Gastrocnemius medialis (tissue), 4 donors: ENCODE measurements around the gene CCNF. TPM values are rescaled to one million over a fixed set of nuclear protein-coding genes. Genes with fewer than 3 reads are reported as not detected.
"Not testable (repeated sequence)": the region's sequence is repeated elsewhere in the genome, so short reads cannot be mapped to it uniquely, and the experiment has no call there.

Experiments
- ATAC-seq, 2 donors: fragments of 150-250 bp; one replicate each; pipeline ENCODE4 v1.9.1; 2016
- DNase-seq, 2 donors: peaks; one replicate each; pipeline ENCODE4 v3.0.0-alpha.2; 2019
- H3K27ac ChIP-seq, 4 donors: fragments of 200-600 bp; sonication (generic); 1 replicate in 1 of 4; 2 replicates in 3 of 4; pipeline ENCODE4 v1.5.1; 2016 to 2018; ENCODE audit warnings: mild to moderate bottlenecking in 2 of 4, moderate library complexity in 1 of 4
- H3K27me3 ChIP-seq, 3 donors: fragments of 200-600 bp; sonication (generic) in 2 of 3; 1 replicate in 1 of 3; 2 replicates in 2 of 3; pipeline versions ENCODE4 v1.5.1 to v1.6.0; 2016 to 2019; ENCODE audit warnings: mild to moderate bottlenecking in 1 of 3, moderate library complexity in 1 of 3
- H3K36me3 ChIP-seq, 2 donors: fragments of 200-600 bp; sonication (generic) in 1 of 2; one replicate each; pipeline ENCODE4 v1.5.1; 2017 to 2018
- H3K4me1 ChIP-seq, 2 donors: fragments of 200-600 bp; sonication (generic) in 1 of 2; one replicate each; pipeline ENCODE4 v1.5.1; 2016 to 2017; ENCODE audit warnings: mild to moderate bottlenecking in 2 of 2
- H3K4me3 ChIP-seq, 4 donors: fragments of 200-600 bp; sonication (generic) in 3 of 4; 1 replicate in 1 of 4; 2 replicates in 3 of 4; pipeline ENCODE4 v1.5.1; 2016 to 2019; ENCODE audit warnings: mild to moderate bottlenecking in 2 of 4
- H3K9me3 ChIP-seq, 3 donors: fragments of 200-600 bp; sonication (generic) in 2 of 3; 1 replicate in 1 of 3; 2 replicates in 2 of 3; pipeline ENCODE4 v1.5.1; 2016 to 2019
- POLR2A ChIP-seq, 2 donors: fragments of 450-650 bp; IDR thresholded peaks; one replicate each; pipeline ENCODE4 v1.6.1; 2017; ENCODE audit warnings: antibody characterized with exemption in 2 of 2, mild to moderate bottlenecking in 2 of 2, moderate library complexity in 2 of 2
- in situ Hi-C, 4 donors: fragments of 200-750 bp; cut with MboI; loops; one replicate each; pipeline versions ENCODE4 v1.15.0 to v1.8.0; 2017; ENCODE audit warnings: low sequenced_read_pairs in 4 of 4
- intact Hi-C: fragments of 100-400 bp; cut with DNase I; formaldehyde crosslinking; loops from one replicate; pipeline ENCODE4 v1.15.1; 2023; ENCODE audit warnings: low total_unique reads
- total RNA-seq, 4 donors: library from RNA; depleted of rRNA; stranded (reverse); fragments of >200 nt; gene quantifications; one replicate each; pipeline versions ENCODE4 v1.1.0 to v1.2.3, GENCODE V29; 2016
- TF ChIP-seq, protein P1 (sequence below), 5 experiments: fragments of 450-650 bp in 3 of 5; fragments of 200-600 bp in 2 of 5; sonication (generic) in 2 of 5; IDR thresholded peaks in 4 of 5; conservative IDR thresholded peaks in 1 of 5; 1 replicate in 4 of 5; 2 replicates in 1 of 5; pipeline ENCODE4 v1.5.1; 2016 to 2019; ENCODE audit warnings: antibody characterized with exemption in 5 of 5, mild to moderate bottlenecking in 3 of 5, moderate library complexity in 3 of 5

CCNF gene
- total RNA-seq, 4 donors from 2014 or later, result 1.8 to 3.6 (median 2.4) TPM

DNA sequence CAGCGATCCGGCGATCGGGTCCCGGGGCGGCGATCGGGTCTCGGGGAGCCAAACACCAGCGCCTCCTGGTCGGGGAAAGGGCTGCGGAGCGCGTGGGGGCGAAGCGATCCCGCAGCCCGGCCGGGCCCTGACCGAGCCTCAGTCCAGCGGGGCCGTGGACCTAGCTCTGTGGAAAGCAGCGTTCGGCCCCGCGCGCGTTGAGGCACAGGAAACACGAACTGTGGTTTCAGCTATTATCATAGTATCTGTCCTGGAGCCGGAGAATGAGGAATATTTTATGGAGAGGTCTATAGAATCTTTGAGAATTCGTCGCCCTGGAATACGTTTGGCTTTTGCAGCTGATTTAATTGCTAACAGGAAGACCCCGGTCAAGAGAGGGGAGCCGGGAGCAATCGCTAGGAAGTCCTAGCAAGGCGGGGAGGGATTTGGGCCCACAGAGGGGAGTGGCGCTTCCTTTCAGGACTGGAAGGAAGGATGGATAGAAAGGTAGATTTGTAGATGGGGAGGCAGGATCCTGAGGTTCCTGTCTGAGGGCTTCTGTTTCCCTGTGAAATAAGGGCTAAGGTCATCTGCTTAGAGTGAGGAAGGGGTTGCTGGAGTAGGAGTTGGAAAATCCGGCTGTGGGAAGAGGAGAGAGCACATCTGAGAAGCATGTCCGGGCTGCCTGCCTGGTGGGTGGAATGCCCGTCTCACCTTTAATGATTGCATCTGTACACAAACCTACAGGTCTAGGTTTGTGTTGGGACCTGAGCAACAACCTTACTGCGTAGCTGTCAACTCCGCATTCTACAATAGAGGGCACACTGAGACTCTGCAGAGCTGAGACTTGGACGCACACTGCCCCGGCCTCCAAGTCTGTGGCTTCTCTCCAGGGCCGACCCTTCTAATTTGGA, 770 bp downstream of the CCNF start:
- Histone ChIP-seq H3K27me3 (no peaks in the 10 kb centered on the region), H3K4me1 (peaks cover 6 to 8% of the 10 kb centered on the region in 2 donors), H3K27ac (peak overlapping the region; percentile 45 to 76 (median 68)), H3K4me3 (peak overlapping the region; percentile 59 to 97 (median 87)), H3K36me3 (peaks cover 0 to 4% of the 10 kb centered on the region in 2 donors), H3K9me3 (no peaks in the 10 kb centered on the region)
- no peak for DNase-seq
- in situ Hi-C loops (no loop called here), intact Hi-C loops (loop anchor here (1.0 to 10.0 kb wide), 4 partner anchors 31 to 90 kb away; partner anchors contain the start of genes ABCA3 and TEDC2)
- ATAC-seq, result peak; percentile 10 to 13
- TF ChIP-seq, protein P1, sequence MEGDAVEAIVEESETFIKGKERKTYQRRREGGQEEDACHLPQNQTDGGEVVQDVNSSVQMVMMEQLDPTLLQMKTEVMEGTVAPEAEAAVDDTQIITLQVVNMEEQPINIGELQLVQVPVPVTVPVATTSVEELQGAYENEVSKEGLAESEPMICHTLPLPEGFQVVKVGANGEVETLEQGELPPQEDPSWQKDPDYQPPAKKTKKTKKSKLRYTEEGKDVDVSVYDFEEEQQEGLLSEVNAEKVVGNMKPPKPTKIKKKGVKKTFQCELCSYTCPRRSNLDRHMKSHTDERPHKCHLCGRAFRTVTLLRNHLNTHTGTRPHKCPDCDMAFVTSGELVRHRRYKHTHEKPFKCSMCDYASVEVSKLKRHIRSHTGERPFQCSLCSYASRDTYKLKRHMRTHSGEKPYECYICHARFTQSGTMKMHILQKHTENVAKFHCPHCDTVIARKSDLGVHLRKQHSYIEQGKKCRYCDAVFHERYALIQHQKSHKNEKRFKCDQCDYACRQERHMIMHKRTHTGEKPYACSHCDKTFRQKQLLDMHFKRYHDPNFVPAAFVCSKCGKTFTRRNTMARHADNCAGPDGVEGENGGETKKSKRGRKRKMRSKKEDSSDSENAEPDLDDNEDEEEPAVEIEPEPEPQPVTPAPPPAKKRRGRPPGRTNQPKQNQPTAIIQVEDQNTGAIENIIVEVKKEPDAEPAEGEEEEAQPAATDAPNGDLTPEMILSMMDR (IDR thresholded peaks at IDR 0.05 in 4 of 5, conservative IDR thresholded peaks at IDR 0.05 in 1 of 5), result no peak
- no peak for TF ChIP-seq POLR2A (IDR thresholded peaks at IDR 0.05)

DNA sequence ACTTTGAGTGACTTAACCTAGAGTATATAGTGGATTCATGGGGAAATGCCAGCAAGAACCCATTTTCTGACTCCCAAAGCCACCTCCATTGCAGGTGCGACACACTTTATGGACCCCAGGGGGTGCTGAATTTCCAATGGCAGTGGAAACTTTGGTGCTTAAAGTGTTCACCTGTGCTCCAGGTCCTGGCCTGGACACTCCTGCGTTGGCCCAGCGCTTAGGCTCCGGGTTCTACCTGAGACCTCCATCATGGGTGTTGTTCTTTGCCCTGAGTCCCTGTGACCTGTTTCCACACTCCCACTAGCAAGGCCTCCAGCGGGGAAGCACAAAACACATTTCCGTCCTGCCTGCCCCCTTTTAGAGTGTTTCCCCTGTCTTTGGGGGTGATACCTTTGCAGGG, 3.0 kb downstream of the CCNF start:
- Histone ChIP-seq H3K27me3 (no peaks in the 10 kb centered on the region), H3K4me3 (no peak overlapping the region), H3K27ac (no peak overlapping the region), H3K9me3 (no peaks in the 10 kb centered on the region), H3K4me1 (peaks cover 6 to 8% of the 10 kb centered on the region in 2 donors), H3K36me3 (peaks cover 0 to 4% of the 10 kb centered on the region in 2 donors)
- ATAC-seq (no peak), DNase-seq (no peak)
- TF ChIP-seq, protein P1 (IDR thresholded peaks at IDR 0.05 in 4 of 5, conservative IDR thresholded peaks at IDR 0.05 in 1 of 5), result no peak
- no peak for TF ChIP-seq POLR2A (IDR thresholded peaks at IDR 0.05)
- intact Hi-C loops (no loop called here), in situ Hi-C loops (no loop called here)

DNA sequence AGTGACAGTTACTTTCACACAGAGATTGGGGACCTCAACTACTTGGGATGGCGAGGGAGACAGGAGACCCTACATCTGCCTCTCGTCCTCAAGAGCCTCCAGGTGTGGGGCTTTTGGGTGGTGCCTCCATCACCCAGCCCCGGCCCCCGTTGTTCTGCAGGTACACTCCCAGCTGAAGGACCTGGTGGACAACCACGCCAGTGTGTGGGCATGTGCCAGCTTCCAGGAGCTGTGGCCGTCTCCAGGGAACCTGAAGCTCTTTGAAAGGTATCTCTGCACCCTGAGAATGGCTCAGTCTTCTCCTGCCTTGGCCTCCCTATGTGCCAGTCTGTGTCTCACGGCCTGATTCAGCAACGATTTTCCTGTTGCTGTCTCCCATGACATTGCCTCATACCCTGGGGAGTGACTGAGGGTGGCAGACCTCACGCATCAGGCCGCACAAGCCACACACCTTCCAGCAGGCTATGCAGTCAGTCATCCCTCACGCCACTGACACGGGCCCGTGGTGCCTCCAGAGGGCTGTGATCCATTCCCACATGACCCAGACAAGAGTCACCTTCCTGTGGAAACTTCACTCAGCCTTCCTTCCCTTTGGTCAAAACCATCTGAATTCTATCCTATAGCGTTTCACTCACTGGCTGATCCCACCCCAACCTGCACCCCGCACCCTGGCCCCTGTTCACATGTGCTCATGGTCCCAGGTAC, 3.7 kb downstream of the CCNF start:
- Histone ChIP-seq H3K9me3 (no peaks in the 10 kb centered on the region), H3K27me3 (no peaks in the 10 kb centered on the region), H3K4me1 (peaks cover 6 to 8% of the 10 kb centered on the region in 2 donors), H3K27ac (no peak overlapping the region), H3K4me3 (no peak overlapping the region), H3K36me3 (peaks cover 0 to 4% of the 10 kb centered on the region in 2 donors)
- ATAC-seq, result no peak
- in situ Hi-C loops, result no loop called here
- intact Hi-C loops, result no loop called here
- no peak for DNase-seq
- TF ChIP-seq POLR2A (IDR thresholded peaks at IDR 0.05), result no peak
- TF ChIP-seq, protein P1 (IDR thresholded peaks at IDR 0.05 in 4 of 5, conservative IDR thresholded peaks at IDR 0.05 in 1 of 5), result no peak

DNA sequence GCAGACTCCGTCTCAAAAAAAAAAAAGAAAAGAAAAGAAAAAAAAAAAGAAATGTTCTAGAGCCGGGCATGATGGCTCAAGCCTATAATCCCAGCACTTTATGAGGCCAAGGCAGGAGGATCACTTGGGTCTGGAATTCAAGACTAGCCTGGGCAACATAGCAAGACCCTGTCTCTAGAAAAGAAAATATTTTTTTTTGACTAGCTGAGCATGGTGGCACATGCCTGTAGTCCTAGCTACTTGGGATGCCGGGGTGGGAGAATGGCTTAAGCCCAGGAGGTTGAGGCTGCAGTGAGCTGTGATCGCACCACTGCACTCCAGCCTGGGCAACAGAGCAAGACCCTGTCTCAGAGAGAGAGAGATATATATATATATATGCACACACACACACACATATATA, 6.0 kb downstream of the CCNF start:
- H3K4me1 ChIP-seq, DNase-seq, H3K27ac ChIP-seq, ATAC-seq, H3K27me3 ChIP-seq, in situ Hi-C loops, H3K36me3 ChIP-seq, H3K4me3 ChIP-seq, intact Hi-C loops, H3K9me3 ChIP-seq: not testable (repeated sequence)

DNA sequence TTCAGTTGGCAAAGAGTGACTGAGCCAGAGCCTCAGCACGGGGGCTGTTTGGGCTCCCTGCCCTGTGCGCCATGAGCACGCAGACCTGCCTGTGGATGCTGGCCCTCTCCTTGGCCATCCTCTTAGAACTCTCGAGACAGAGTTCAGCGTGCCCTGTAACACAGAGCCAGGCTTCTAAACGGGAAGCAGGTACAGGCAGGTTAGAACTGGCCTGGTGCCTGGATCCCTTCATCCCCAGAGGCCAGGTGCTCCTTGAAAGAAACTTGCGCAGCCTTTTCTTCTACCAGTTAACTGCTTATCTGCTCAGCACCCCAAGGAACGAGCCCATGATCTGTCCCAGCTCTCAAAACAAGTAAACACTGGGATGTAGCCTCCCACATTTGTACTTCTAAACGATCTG, 6.9 kb downstream of the CCNF start:
- Histone ChIP-seq H3K9me3 (no peaks in the 10 kb centered on the region), H3K4me3 (no peak overlapping the region), H3K27me3 (no peaks in the 10 kb centered on the region), H3K4me1 (no peaks in the 10 kb centered on the region), H3K27ac (no peak overlapping the region), H3K36me3 (peaks cover 0 to 4% of the 10 kb centered on the region in 2 donors)
- ATAC-seq (no peak), DNase-seq (no peak)
- TF ChIP-seq, protein P1 (IDR thresholded peaks at IDR 0.05 in 4 of 5, conservative IDR thresholded peaks at IDR 0.05 in 1 of 5), result no peak
- no peak for TF ChIP-seq POLR2A (IDR thresholded peaks at IDR 0.05)
- intact Hi-C loops (no loop called here), in situ Hi-C loops (no loop called here)
